K562 treated with DMSO at 1 percent for 24 hours (cell line): ENCODE data around the gene ABHD14A. TPM values are rescaled to one million over a fixed set of nuclear protein-coding genes. Genes with fewer than 3 reads are reported as not detected.

Source experiments
- total RNA-seq: library from RNA; unstranded; fragments of 300-600 nt; gene quantifications from 2 replicates; pipeline ENCODE4 v1.2.3, GENCODE V29; 2022; ENCODE audit warnings: low read depth; ENCODE audit not compliant: insufficient read depth

Gene ABHD14A
- 33.0 and 33.4 TPM in 2 replicates for total RNA-seq

DNA sequence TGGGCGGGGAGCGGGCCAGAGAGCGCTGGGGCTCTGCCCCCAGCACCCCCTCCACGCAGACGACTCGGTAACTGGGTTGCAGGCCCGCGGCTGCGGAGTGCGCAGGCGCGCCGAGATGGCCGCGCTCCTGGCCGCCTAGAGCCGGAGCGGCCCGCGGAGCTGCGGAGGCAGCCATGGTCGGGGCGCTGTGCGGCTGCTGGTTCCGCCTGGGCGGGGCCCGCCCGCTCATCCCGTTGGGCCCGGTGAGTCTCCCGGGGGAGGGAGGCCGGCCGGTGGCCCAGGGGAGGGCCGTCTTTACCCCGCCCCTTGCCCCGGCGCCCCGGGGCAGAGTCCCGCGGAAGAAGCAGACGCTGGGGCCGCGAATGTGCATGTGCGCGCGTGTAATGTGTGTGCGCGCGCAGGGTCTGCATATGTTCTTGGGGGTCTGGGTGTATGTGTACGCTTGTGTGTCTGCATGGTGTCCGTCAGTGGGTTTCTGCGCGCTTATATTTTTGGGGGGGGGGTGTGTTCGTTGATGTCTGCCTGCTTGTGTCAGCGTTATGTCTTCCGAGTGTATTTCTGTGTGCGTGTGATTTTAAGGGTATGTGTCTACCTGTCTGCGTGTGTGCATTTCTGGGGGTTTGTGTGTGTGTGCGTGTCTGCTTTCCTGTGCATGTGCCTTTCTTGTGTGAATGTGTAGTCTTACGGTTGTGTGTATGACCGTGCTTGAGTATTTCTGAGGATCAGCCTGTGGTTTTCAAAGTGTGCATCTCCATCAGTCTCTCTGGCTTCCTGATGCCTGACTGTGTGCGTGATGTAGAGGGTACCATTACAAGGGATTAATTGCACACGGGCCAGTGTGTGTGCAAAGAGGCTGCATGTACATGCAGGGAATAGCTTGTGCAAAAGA, at the start of gene ABHD14A:
ABHD14A (plus strand) TSS at position 102 of the 889 bp plus-strand sequence; CDS start at position 174, 72 bp downstream.

DNA sequence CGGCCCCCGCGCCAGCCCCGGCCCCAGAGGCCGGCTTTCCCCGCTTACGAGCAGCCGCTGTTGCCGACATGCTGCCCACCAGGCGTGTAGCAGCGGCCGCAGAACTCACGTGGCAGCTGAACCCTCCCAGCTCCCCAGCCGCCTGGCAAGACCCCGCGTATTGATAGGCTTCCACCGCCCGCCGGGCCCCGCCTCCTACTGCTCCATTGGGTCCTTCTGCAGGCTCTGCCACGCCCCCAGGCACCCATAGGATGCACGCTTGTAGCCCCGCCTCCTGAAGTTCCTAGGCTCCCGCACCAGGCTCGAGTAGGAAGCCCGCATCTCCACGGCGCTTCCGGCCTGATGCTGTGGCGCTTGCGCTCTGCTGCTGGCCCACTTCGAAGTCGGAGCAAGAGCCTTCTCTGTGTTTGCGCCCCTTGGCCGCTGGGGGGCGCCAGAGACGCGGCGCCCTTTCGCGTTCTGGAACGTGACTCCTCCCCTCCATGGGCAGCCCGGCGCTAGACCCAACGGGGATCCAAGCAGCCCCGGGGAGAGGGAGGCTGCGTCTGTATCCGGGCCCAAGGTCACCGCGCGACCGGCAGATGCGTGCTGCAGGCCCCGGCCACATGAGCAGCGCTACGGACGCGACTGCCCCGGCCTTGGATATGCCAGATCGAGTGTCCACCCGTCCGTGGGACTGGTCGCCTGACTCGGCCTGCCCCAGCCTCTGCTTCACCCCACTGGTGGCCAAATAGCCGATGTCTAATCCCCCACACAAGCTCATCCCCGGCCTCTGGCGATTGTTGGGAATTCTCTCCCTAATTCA, 32.9 kb upstream of the ABHD14A start, which contains the start of the genes PARP3 and RRP9:
PARP3 (plus strand) TSS at position 566 of the 805 bp plus-strand sequence. CDS start 993 bp downstream, outside the sequence.
RRP9 (minus strand) TSS at position 107 of the 805 bp plus-strand sequence; CDS start at position 70, 37 bp downstream.

GRCh38 chr3:51955175-51955892, 19.5 kb upstream of the ABHD14A start, which contains the start of gene GPR62:
Gene GPR62 (plus strand): TSS chr3:51955381. CDS start chr3:51955653, 272 bp downstream.

DNA sequence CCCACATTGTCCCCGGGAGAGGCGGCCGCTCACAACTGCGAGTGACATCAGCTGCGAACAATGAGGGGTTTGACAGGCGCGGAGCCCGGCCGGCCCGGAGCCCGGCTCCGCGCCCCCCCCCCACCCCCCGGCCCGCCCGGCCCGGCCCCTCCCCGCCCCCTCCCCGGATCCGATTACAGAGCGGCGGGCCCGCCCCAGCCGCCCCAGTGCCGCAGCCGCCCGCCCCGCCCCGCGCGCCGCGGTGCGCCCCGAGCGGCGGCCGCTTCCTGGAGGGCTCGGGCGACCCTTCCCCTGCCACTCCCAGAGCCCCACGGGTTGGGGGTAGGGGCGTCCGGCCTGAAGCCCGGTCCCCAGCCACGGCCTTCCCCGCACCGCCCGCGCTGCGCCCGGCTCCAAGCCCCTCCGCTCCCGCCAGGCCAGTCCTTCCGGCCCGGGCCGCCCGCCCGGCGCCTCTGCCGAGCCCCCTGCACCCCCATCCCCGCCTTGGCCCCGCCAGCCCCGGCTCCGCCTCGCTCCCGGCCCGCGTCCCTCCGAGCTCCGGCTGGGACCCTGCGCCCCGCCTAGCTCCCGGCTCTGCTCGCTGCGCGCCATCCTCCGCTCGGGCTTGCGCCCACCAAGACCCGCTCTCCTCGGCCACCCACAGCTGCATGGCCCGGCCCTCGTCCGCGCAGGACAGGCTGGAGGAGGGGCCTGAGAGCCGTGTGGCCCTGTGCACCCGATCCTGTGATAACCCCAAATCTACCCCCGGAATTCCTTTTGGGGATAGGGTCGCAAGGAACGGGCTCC, 7.3 kb upstream of the ABHD14A start, which contains the start of gene PCBP4:
PCBP4 (minus strand) TSS at position 71 of the 786 bp plus-strand sequence. CDS start 6,214 bp downstream, outside the sequence.

GRCh38 chr3:51982838-51983577, 8.1 kb downstream of the ABHD14A start, which contains the start of gene ACY1:
Gene ACY1 (plus strand): TSS chr3:51983535. CDS start chr3:51984065, 530 bp downstream.

DNA sequence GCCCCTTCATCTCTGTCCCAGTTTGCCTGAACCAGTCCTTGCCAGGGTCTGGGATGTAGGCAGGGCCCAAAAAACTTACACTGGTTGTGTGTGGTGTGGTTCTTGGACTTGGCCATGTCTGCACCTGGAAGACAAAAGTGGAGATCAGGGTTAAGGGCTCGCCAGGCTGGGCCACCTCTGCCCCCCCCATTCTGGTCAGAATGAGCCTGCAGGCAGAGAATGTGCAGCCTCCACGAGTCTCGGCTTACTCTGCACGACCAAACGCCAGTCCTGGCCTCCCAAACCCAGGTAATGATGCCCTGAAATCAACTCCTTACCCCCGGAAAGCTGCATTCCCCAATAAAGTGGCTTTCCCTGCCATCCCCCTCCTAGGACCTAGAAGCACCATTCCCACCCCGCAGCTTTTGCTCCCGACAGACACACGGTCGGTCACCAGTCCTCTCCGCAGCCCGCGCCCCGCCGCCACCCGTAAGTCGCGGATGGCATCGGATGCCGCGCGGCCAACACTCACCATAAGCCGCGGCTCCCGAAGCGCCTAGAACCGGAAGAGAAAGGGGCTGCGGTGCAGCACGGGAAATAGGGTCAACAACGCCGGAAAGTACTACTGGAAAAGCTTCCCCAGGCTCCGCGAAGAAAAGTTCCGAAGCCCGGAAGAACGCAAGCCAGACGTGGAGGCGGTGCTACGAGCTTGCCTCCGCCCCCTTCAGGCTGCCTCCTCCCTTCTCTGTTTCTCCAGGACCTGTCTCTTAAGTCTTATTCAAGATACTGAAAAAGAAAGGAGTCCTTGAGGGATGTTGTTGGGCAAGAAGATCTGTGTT, 20.7 kb downstream of the ABHD14A start, which contains the start of gene RPL29:
RPL29 (minus strand) TSS at position 550 of the 818 bp plus-strand sequence; CDS start at position 116, 434 bp downstream.

Other genes starting within 250 kb of the ABHD14A start
- not detected in 2 replicates for gene IQCF6, start 195.8 kb upstream of the ABHD14A start, total RNA-seq
- gene IQCF2, start 113.4 kb upstream of the ABHD14A start, total RNA-seq: not detected in 2 replicates
- gene IQCF5, start 99.5 kb upstream of the ABHD14A start, total RNA-seq: not detected in 2 replicates
- gene IQCF1, start 71.7 kb upstream of the ABHD14A start, total RNA-seq: not detected in 2 replicates
- 18.8 and 23.0 TPM in 2 replicates for gene RRP9, start 33.2 kb upstream of the ABHD14A start, total RNA-seq
- 3.2 and 4.4 TPM in 2 replicates for gene PARP3, start 32.7 kb upstream of the ABHD14A start, total RNA-seq
- 0.15 TPM in 1 of 2 replicates, not detected in the other for gene GPR62, start 19.7 kb upstream of the ABHD14A start, total RNA-seq
- 12.4 and 14.2 TPM in 2 replicates for gene PCBP4, start 7.6 kb upstream of the ABHD14A start, total RNA-seq
- 65.2 and 70.8 TPM in 2 replicates for gene ABHD14B, start 1.0 kb upstream of the ABHD14A start, total RNA-seq
- 47.6 and 57.4 TPM in 2 replicates for gene ACY1, start 8.5 kb downstream of the ABHD14A start, total RNA-seq
- 2,372 and 2,568 TPM in 2 replicates for gene RPL29, start 20.8 kb downstream of the ABHD14A start, total RNA-seq
- 8.3 and 9.0 TPM in 2 replicates for gene DUSP7, start 81.5 kb downstream of the ABHD14A start, total RNA-seq
- gene POC1A, start 179.4 kb downstream of the ABHD14A start, total RNA-seq: 29.6 and 34.3 TPM in 2 replicates
- 51.2 and 56.3 TPM in 2 replicates for gene ALAS1, start 223.1 kb downstream of the ABHD14A start, total RNA-seq